Tibial artery (tissue), 4 donors: Measurements from ENCODE around the gene MARCHF4.

Experiments used
- DNase-seq, 2 donors: peaks; one replicate each; pipeline ENCODE4 v3.0.0-alpha.2; 2019
- H3K27ac ChIP-seq, 2 donors: fragments of 200-600 bp; sonication (generic) in 1 of 2; 1 replicate in 1 of 2; 2 replicates in 1 of 2; pipeline ENCODE4 v1.5.1; 2018 to 2019; ENCODE audit warnings: mild to moderate bottlenecking in 1 of 2
- H3K27me3 ChIP-seq, 2 donors: fragments of 200-600 bp; sonication (generic) in 1 of 2; one replicate each; pipeline versions ENCODE4 v1.5.1 to v1.6.0; 2016 to 2019
- H3K36me3 ChIP-seq, 3 donors: fragments of 200-600 bp; sonication (generic) in 2 of 3; one replicate each; pipeline ENCODE4 v1.5.1; 2016 to 2019; ENCODE audit warnings: mild to moderate bottlenecking in 2 of 3
- H3K4me1 ChIP-seq, 4 donors: fragments of 200-600 bp; sonication (generic) in 2 of 4; 1 replicate in 3 of 4; 2 replicates in 1 of 4; pipeline ENCODE4 v1.5.1; 2016 to 2019
- H3K4me3 ChIP-seq, 2 donors: fragments of 200-600 bp; sonication (generic) in 1 of 2; 1 replicate in 1 of 2; 2 replicates in 1 of 2; pipeline ENCODE4 v1.5.1; 2018 to 2019; ENCODE audit warnings: mild to moderate bottlenecking in 2 of 2
- H3K9me3 ChIP-seq, 3 donors: fragments of 200-600 bp; sonication (generic) in 1 of 3; one replicate each; pipeline ENCODE4 v1.5.1; 2016 to 2019
- CTCF ChIP-seq, 2 experiments: fragments of 200-600 bp in 1 of 2; fragments of 450-650 bp in 1 of 2; IDR thresholded peaks; one replicate each; pipeline ENCODE4 v1.5.1; 2017 to 2019; ENCODE audit warnings: antibody characterized with exemption in 2 of 2, mild to moderate bottlenecking in 1 of 2, moderate library complexity in 1 of 2
- intact Hi-C: fragments of 100-400 bp; cut with DNase I; formaldehyde crosslinking; loops from one replicate; pipeline ENCODE4 v1.15.0; 2023; ENCODE audit warnings: low total_unique reads

The MARCHF4 gene

GRCh38 chr2:216363221-216363620, 9.1 kb downstream of the MARCHF4 start:
- H3K9me3 ChIP-seq: no peaks in the 10 kb centered on the region
- peaks cover 0 to 26% of the 10 kb centered on the region in 2 donors for H3K27me3 ChIP-seq
- intact Hi-C loops: no loop called here
- no peaks in the 10 kb centered on the region for H3K4me1 ChIP-seq
- H3K4me3 ChIP-seq: no peak overlapping the region
- no peaks in the 10 kb centered on the region for H3K36me3 ChIP-seq
- TF ChIP-seq CTCF (IDR thresholded peaks at IDR 0.05): no peak
- H3K27ac ChIP-seq: no peak overlapping the region
- DNase-seq: no peak

- intact Hi-C loops: no loop called here
- Histone ChIP-seq H3K27me3 (peaks cover 0 to 30% of the 10 kb centered on the region in 2 donors), H3K36me3 (no peaks in the 10 kb centered on the region), H3K9me3 (no peaks in the 10 kb centered on the region), H3K4me3 (no peak overlapping the region), H3K4me1 (no peaks in the 10 kb centered on the region), H3K27ac (no peak overlapping the region)
- DNase-seq: no peak
- TF ChIP-seq CTCF (IDR thresholded peaks at IDR 0.05): no peak
These were observed 9.6 kb downstream of the MARCHF4 start for GRCh38 chr2:216362730-216363129.

- no peak overlapping the region for H3K27ac ChIP-seq
- no peak overlapping the region for H3K4me3 ChIP-seq
- H3K27me3 ChIP-seq: peaks cover 0 to 12% of the 10 kb centered on the region in 2 donors
- no peaks in the 10 kb centered on the region for H3K4me1 ChIP-seq
- intact Hi-C loops: no loop called here
- DNase-seq: no peak
- no peak for TF ChIP-seq CTCF (IDR thresholded peaks at IDR 0.05)
- no peaks in the 10 kb centered on the region for H3K36me3 ChIP-seq
- no peaks in the 10 kb centered on the region for H3K9me3 ChIP-seq
These were observed 16.6 kb downstream of the MARCHF4 start for GRCh38 chr2:216355711-216356110.

GRCh38 chr2:216354306-216354705, 18.0 kb downstream of the MARCHF4 start:
- H3K27ac ChIP-seq: no peak overlapping the region
- TF ChIP-seq CTCF (IDR thresholded peaks at IDR 0.05): no peak

GRCh38 chr2:216352653-216353270, 19.5 kb downstream of the MARCHF4 start:
- Histone ChIP-seq H3K4me3 (no peak overlapping the region), H3K4me1 (no peaks in the 10 kb centered on the region), H3K9me3 (no peaks in the 10 kb centered on the region), H3K27ac (no peak overlapping the region), H3K36me3 (no peaks in the 10 kb centered on the region), H3K27me3 (peaks cover 0 to 2% of the 10 kb centered on the region in 2 donors)
- TF ChIP-seq CTCF (IDR thresholded peaks at IDR 0.05): no peak
- intact Hi-C loops: no loop called here
- DNase-seq: no peak

More at GRCh38 chr2:216354306-216354705, 18.0 kb downstream of the MARCHF4 start:
- no peaks in the 10 kb centered on the region for H3K4me1 ChIP-seq
- H3K9me3 ChIP-seq: no peaks in the 10 kb centered on the region
- H3K36me3 ChIP-seq: no peaks in the 10 kb centered on the region
- no peak overlapping the region for H3K4me3 ChIP-seq
- no peak for DNase-seq
- intact Hi-C loops: no loop called here
- peaks cover 0 to 12% of the 10 kb centered on the region in 2 donors for H3K27me3 ChIP-seq
